Measurements from ENCODE around the gene LCE1E. TPM values are rescaled to one million over a fixed set of nuclear protein-coding genes. Genes with fewer than 3 reads are reported as not detected.

The LCE1E gene
- total RNA-seq, 4 donors from 2014 or later, result not detected

DNA sequence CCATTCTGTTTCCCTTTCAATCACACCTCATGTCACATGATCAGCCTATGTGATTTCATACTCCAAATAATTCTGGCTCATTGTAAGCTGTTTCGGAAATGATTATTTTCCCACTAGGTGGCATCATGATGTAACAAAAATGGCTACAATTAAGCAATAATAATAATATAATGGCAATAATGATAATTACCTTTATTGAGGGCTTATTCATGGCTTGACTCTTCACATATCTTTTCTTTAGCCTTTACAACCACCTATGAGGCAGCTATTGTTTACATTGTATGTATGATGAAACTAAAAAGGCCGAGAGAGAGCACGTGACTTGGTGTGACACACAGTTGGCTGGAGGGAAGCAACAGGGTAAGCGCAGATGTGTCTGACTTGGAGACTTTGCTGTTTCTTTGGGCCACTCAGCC is 40.8 kb upstream of the LCE1E start:
- no peaks in the 10 kb centered on the region for H3K27me3 ChIP-seq
- no peak for DNase-seq (ENCODE audit: low spot score in 2 of 2)
- no peaks in the 10 kb centered on the region for H3K4me1 ChIP-seq
- no peak overlapping the region for H3K27ac ChIP-seq
- WGBS, 2 donors, result 65 to 81% methylated on average over 4 of the region's 4 CpGs
- H3K4me3 ChIP-seq, result no peak overlapping the region
- TF ChIP-seq POLR2A (IDR thresholded peaks at IDR 0.05) (no peak), EP300 (IDR thresholded peaks at IDR 0.05) (no peak)
- TF ChIP-seq, protein P1, sequence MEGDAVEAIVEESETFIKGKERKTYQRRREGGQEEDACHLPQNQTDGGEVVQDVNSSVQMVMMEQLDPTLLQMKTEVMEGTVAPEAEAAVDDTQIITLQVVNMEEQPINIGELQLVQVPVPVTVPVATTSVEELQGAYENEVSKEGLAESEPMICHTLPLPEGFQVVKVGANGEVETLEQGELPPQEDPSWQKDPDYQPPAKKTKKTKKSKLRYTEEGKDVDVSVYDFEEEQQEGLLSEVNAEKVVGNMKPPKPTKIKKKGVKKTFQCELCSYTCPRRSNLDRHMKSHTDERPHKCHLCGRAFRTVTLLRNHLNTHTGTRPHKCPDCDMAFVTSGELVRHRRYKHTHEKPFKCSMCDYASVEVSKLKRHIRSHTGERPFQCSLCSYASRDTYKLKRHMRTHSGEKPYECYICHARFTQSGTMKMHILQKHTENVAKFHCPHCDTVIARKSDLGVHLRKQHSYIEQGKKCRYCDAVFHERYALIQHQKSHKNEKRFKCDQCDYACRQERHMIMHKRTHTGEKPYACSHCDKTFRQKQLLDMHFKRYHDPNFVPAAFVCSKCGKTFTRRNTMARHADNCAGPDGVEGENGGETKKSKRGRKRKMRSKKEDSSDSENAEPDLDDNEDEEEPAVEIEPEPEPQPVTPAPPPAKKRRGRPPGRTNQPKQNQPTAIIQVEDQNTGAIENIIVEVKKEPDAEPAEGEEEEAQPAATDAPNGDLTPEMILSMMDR (IDR thresholded peaks at IDR 0.05), result no peak
- no peaks in the 10 kb centered on the region for H3K36me3 ChIP-seq
- no peaks in the 10 kb centered on the region for H3K9me3 ChIP-seq

DNA sequence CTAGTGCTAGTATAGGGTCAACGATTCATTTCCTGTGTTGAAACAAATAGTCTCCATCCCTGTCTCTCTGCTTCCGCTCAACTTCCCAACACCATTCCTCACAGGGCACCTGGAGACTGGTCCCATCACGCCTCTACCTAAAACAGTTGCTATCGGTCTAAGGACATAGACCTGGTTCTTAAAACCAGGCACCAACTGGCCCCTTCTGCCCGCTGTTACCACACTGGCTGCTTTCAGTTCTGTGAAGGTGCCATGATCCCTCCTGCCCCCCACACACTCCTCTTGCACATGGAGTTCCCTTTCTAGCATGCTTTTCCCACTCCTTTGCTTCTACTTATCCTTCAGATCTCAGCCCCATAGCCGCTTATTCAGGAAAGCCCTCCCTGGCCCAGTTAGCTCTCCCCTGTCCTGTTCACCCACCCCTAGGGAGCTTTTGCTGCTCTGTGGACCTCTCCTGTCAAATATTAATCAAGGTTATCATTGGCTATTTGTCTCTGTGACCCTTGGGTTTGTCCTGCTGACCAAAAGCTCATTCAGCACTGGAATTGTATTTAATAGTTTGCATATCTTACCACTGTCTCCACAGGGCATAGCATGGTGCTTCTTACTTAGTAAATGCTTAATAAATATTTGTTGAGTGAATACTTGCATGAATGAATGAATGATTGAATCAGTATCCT is 40.2 kb upstream of the LCE1E start:
- H3K4me3 ChIP-seq, result no peak overlapping the region
- no peaks in the 10 kb centered on the region for H3K4me1 ChIP-seq
- no peak overlapping the region for H3K27ac ChIP-seq
- H3K36me3 ChIP-seq, result no peaks in the 10 kb centered on the region
- no peaks in the 10 kb centered on the region for H3K9me3 ChIP-seq
- TF ChIP-seq, protein P1 (IDR thresholded peaks at IDR 0.05), result no peak
- no peak for TF ChIP-seq POLR2A (IDR thresholded peaks at IDR 0.05)
- TF ChIP-seq EP300 (IDR thresholded peaks at IDR 0.05), result no peak
- WGBS, 2 donors, result 83 to 85% methylated on average over 6 of the region's 6 CpGs
- H3K27me3 ChIP-seq, result no peaks in the 10 kb centered on the region
- DNase-seq (ENCODE audit: low spot score in 2 of 2), result no peak

DNA sequence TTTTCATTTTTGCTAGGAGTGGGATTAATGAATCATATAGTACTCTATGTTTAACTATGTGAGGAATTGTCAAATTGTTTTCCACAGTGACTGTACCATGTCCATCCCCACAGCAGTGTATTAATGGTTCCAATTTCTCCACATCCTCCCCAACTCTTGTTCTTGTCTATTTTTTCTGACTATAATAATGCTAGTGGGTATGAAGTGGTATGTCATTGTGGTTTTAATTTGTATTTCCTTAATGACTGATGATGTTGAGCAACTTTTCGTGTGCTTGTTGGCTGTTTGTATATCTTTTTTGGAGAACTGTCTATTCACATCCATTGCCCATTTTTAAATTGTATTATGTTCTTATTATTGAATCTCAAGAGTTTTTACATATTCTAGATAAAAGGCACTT is 38.2 kb upstream of the LCE1E start:
- Histone ChIP-seq H3K36me3 (no peaks in the 10 kb centered on the region), H3K27ac (no peak overlapping the region), H3K4me1 (no peaks in the 10 kb centered on the region), H3K9me3 (no peaks in the 10 kb centered on the region), H3K4me3 (no peak overlapping the region), H3K27me3 (no peaks in the 10 kb centered on the region)
- DNase-seq (ENCODE audit: low spot score in 2 of 2), result no peak
- TF ChIP-seq, protein P1 (IDR thresholded peaks at IDR 0.05), result no peak
- TF ChIP-seq POLR2A (IDR thresholded peaks at IDR 0.05) (no peak), EP300 (IDR thresholded peaks at IDR 0.05) (no peak)
- WGBS, 2 donors, result 47 to 56% methylated on average over 1 of the region's 1 CpG

DNA sequence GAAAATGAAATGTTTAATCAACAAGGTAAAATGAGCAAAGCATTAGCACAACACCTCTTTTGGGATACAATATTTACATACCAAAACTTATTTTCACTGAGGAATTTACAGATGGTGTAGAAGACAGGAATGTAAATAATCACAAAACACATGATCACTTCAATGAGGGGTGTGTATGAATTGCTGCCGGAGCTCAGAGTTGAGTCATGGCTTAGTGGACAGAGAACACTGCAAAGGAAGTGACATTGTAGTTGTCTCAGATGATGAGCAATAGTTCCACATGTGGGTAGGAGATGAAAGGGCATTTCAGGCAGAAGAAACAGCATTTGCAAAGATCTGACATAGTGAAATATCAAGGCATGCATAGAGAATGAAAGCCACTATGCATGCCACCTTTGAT is 33.8 kb upstream of the LCE1E start:
- 39 to 42% methylated on average over 1 of the region's 1 CpG for WGBS, 2 donors
- DNase-seq (ENCODE audit: low spot score in 2 of 2), result no peak
- no peaks in the 10 kb centered on the region for H3K27me3 ChIP-seq
- H3K9me3 ChIP-seq, result no peaks in the 10 kb centered on the region
- no peak overlapping the region for H3K27ac ChIP-seq
- no peaks in the 10 kb centered on the region for H3K36me3 ChIP-seq
- H3K4me3 ChIP-seq, result no peak overlapping the region
- TF ChIP-seq EP300 (IDR thresholded peaks at IDR 0.05) (no peak), POLR2A (IDR thresholded peaks at IDR 0.05) (no peak)
- TF ChIP-seq, protein P1 (IDR thresholded peaks at IDR 0.05), result no peak
- no peaks in the 10 kb centered on the region for H3K4me1 ChIP-seq

DNA sequence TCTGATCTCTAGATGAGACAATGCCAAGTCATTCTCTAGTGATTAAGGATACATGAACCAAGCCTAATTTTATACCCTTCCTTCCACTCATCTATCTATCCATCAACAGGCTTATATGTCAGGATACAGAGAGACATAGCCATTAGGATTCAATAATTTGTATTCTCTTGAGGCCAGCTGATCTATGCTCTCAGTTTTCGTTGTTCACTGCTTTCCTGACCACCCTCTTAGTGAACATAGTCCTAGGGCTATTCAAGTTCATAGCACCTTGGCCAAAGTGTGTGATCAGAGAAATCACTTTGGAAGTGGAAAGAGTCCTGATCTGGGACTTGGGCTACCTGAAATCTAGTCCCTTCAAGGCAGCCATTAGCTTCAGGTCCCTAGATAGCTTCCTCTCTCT is 32.5 kb upstream of the LCE1E start:
- TF ChIP-seq, protein P1 (IDR thresholded peaks at IDR 0.05), result no peak
- TF ChIP-seq POLR2A (IDR thresholded peaks at IDR 0.05) (no peak), EP300 (IDR thresholded peaks at IDR 0.05) (no peak)

More for the DNA sequence above, 32.5 kb upstream of the LCE1E start:
- DNase-seq (ENCODE audit: low spot score in 2 of 2), result no peak
- H3K27me3 ChIP-seq, result no peaks in the 10 kb centered on the region
- WGBS, 2 donors, result 27 to 31% methylated on average over 1 of the region's 1 CpG
- H3K4me1 ChIP-seq, result no peaks in the 10 kb centered on the region
- no peaks in the 10 kb centered on the region for H3K9me3 ChIP-seq
- no peak overlapping the region for H3K4me3 ChIP-seq
- H3K27ac ChIP-seq, result no peak overlapping the region
- H3K36me3 ChIP-seq, result no peaks in the 10 kb centered on the region

Measured in tibial nerve (tissue), 4 donors.